ENCODE results near the gene ITPKB.

Gene ITPKB

GRCh38 chr1:226681652-226682493, 57.2 kb downstream of the ITPKB start:
- H3K4me1 Mint-ChIP-seq (ENCODE audit: low read depth), result peaks cover 99% of the 10 kb centered on the region
- H3K4me3 Mint-ChIP-seq, result no peak overlapping the region
- H3K27me3 Mint-ChIP-seq, result no peaks in the 10 kb centered on the region
- peaks cover 27% of the 10 kb centered on the region for H3K36me3 Mint-ChIP-seq (ENCODE audit: low read depth)
- H3K27ac Mint-ChIP-seq, result peak overlapping the region; percentile 77
- H3K9me3 Mint-ChIP-seq, result no peaks in the 10 kb centered on the region

- H3K4me1 Mint-ChIP-seq (ENCODE audit: low read depth), result peaks cover 99% of the 10 kb centered on the region
- H3K36me3 Mint-ChIP-seq (ENCODE audit: low read depth), result peaks cover 26% of the 10 kb centered on the region
- no peaks in the 10 kb centered on the region for H3K27me3 Mint-ChIP-seq
- H3K9me3 Mint-ChIP-seq, result no peaks in the 10 kb centered on the region
- H3K4me3 Mint-ChIP-seq, result peak overlapping the region; percentile 82
- peak overlapping the region; percentile 99 for H3K27ac Mint-ChIP-seq
These were observed 58.4 kb downstream of the ITPKB start for GRCh38 chr1:226680653-226681052.

GRCh38 chr1:226679853-226680516, 59.1 kb downstream of the ITPKB start:
- peaks cover 99% of the 10 kb centered on the region for H3K4me1 Mint-ChIP-seq (ENCODE audit: low read depth)
- peak overlapping the region; percentile 82 for H3K4me3 Mint-ChIP-seq
- peak overlapping the region; percentile 99 for H3K27ac Mint-ChIP-seq
- H3K9me3 Mint-ChIP-seq, result no peaks in the 10 kb centered on the region
- H3K36me3 Mint-ChIP-seq (ENCODE audit: low read depth), result peaks cover 23% of the 10 kb centered on the region
- H3K27me3 Mint-ChIP-seq, result no peaks in the 10 kb centered on the region

- Mint-ChIP-seq H3K9me3 (no peaks in the 10 kb centered on the region), H3K36me3 (ENCODE audit: low read depth) (peaks cover 25% of the 10 kb centered on the region), H3K4me1 (ENCODE audit: low read depth) (peaks cover 99% of the 10 kb centered on the region), H3K27ac (peak overlapping the region; percentile 99), H3K27me3 (no peaks in the 10 kb centered on the region), H3K4me3 (peak overlapping the region; percentile 82)
These were observed 59.8 kb downstream of the ITPKB start for GRCh38 chr1:226679262-226679661.

- no peaks in the 10 kb centered on the region for H3K27me3 Mint-ChIP-seq
- H3K4me3 Mint-ChIP-seq, result peak overlapping the region; percentile 82
- peak overlapping the region; percentile 99 for H3K27ac Mint-ChIP-seq
- peaks cover 19% of the 10 kb centered on the region for H3K36me3 Mint-ChIP-seq (ENCODE audit: low read depth)
- H3K4me1 Mint-ChIP-seq (ENCODE audit: low read depth), result peaks cover 99% of the 10 kb centered on the region
- H3K9me3 Mint-ChIP-seq, result no peaks in the 10 kb centered on the region
These were observed 60.4 kb downstream of the ITPKB start for GRCh38 chr1:226678701-226679100.

GRCh38 chr1:226678251-226678650, 60.8 kb downstream of the ITPKB start:
- H3K36me3 Mint-ChIP-seq (ENCODE audit: low read depth), result peaks cover 15% of the 10 kb centered on the region
- H3K27me3 Mint-ChIP-seq, result no peaks in the 10 kb centered on the region
- H3K9me3 Mint-ChIP-seq, result no peaks in the 10 kb centered on the region
- H3K4me1 Mint-ChIP-seq (ENCODE audit: low read depth), result peaks cover 99% of the 10 kb centered on the region
- H3K27ac Mint-ChIP-seq, result peak overlapping the region; percentile 99
- H3K4me3 Mint-ChIP-seq, result peak overlapping the region; percentile 82

GRCh38 chr1:226677027-226678020, 61.8 kb downstream of the ITPKB start:
- H3K36me3 Mint-ChIP-seq (ENCODE audit: low read depth), result peaks cover 19% of the 10 kb centered on the region
- H3K27ac Mint-ChIP-seq, result peak overlapping the region; percentile 99

GRCh38 chr1:226676381-226676780, 62.7 kb downstream of the ITPKB start:
- Mint-ChIP-seq H3K4me1 (ENCODE audit: low read depth) (peaks cover 100% of the 10 kb centered on the region), H3K9me3 (no peaks in the 10 kb centered on the region), H3K36me3 (ENCODE audit: low read depth) (peaks cover 29% of the 10 kb centered on the region), H3K4me3 (peak overlapping the region; percentile 82), H3K27ac (peak overlapping the region; percentile 99), H3K27me3 (no peaks in the 10 kb centered on the region)

More at GRCh38 chr1:226677027-226678020, 61.8 kb downstream of the ITPKB start:
- no peaks in the 10 kb centered on the region for H3K27me3 Mint-ChIP-seq
- H3K4me3 Mint-ChIP-seq, result peak overlapping the region; percentile 82
- H3K4me1 Mint-ChIP-seq (ENCODE audit: low read depth), result peaks cover 99% of the 10 kb centered on the region
- H3K9me3 Mint-ChIP-seq, result no peaks in the 10 kb centered on the region

GRCh38 chr1:226675715-226676357, 63.2 kb downstream of the ITPKB start:
- peak overlapping the region; percentile 99 for H3K27ac Mint-ChIP-seq
- no peaks in the 10 kb centered on the region for H3K9me3 Mint-ChIP-seq
- peak overlapping the region; percentile 82 for H3K4me3 Mint-ChIP-seq
- H3K4me1 Mint-ChIP-seq (ENCODE audit: low read depth), result peaks cover 100% of the 10 kb centered on the region
- H3K27me3 Mint-ChIP-seq, result no peaks in the 10 kb centered on the region
- peaks cover 34% of the 10 kb centered on the region for H3K36me3 Mint-ChIP-seq (ENCODE audit: low read depth)

- Mint-ChIP-seq H3K27me3 (no peaks in the 10 kb centered on the region), H3K36me3 (ENCODE audit: low read depth) (peaks cover 35% of the 10 kb centered on the region), H3K27ac (peak overlapping the region; percentile 99), H3K4me3 (peak overlapping the region; percentile 82), H3K4me1 (ENCODE audit: low read depth) (peaks cover 100% of the 10 kb centered on the region), H3K9me3 (no peaks in the 10 kb centered on the region)
These were observed 64.0 kb downstream of the ITPKB start for GRCh38 chr1:226674892-226675714.

GRCh38 chr1:226672339-226672762, 66.7 kb downstream of the ITPKB start:
- H3K4me3 Mint-ChIP-seq, result no peak overlapping the region
- no peaks in the 10 kb centered on the region for H3K9me3 Mint-ChIP-seq
- H3K4me1 Mint-ChIP-seq (ENCODE audit: low read depth), result peaks cover 92% of the 10 kb centered on the region

GRCh38 chr1:226671277-226671676, 67.8 kb downstream of the ITPKB start:
- Mint-ChIP-seq H3K27me3 (no peaks in the 10 kb centered on the region), H3K27ac (peak overlapping the region; percentile 43), H3K36me3 (ENCODE audit: low read depth) (peaks cover 58% of the 10 kb centered on the region), H3K4me3 (peak overlapping the region; percentile 1), H3K9me3 (no peaks in the 10 kb centered on the region), H3K4me1 (ENCODE audit: low read depth) (peaks cover 92% of the 10 kb centered on the region)

More at GRCh38 chr1:226672339-226672762, 66.7 kb downstream of the ITPKB start:
- H3K27me3 Mint-ChIP-seq, result no peaks in the 10 kb centered on the region
- H3K36me3 Mint-ChIP-seq (ENCODE audit: low read depth), result peaks cover 49% of the 10 kb centered on the region
- peak overlapping the region; percentile 72 for H3K27ac Mint-ChIP-seq

GRCh38 chr1:226670073-226670472, 69.0 kb downstream of the ITPKB start:
- H3K4me1 Mint-ChIP-seq (ENCODE audit: low read depth), result peaks cover 92% of the 10 kb centered on the region
- no peaks in the 10 kb centered on the region for H3K9me3 Mint-ChIP-seq
- no peak overlapping the region for H3K4me3 Mint-ChIP-seq
- peaks cover 50% of the 10 kb centered on the region for H3K36me3 Mint-ChIP-seq (ENCODE audit: low read depth)
- no peaks in the 10 kb centered on the region for H3K27me3 Mint-ChIP-seq
- H3K27ac Mint-ChIP-seq, result no peak overlapping the region

Measured in stimulated activated naive CD8-positive, alpha-beta T cell treated with anti-CD3 and anti-CD28 coated beads, Interleukin-15, Interleukin-2, amounts not matched to agents 100 ng/mL and 50 ng/mL, for 24 hours (primary cell).